NCI-H82 treated with DMSO at 0.1 percent for 48 hours (cell line): Measurements from ENCODE around the gene ITLN2.
"Not testable (repeated sequence)": the region's sequence is repeated elsewhere in the genome, so short reads cannot be mapped to it uniquely, and the experiment has no call there.

Source experiments
- DNase-seq: peaks from one replicate; lab custom pipeline; 2025; ENCODE audit not compliant: unreplicated experiment; lab: John Stamatoyannopoulos, UW

ITLN2 gene

GRCh38 chr1:160956966-160957365 is 2.4 kb upstream of the ITLN2 start:
- no peak for DNase-seq

- no peak for DNase-seq
Measured at GRCh38 chr1:160953030-160953429, 1.6 kb downstream of the ITLN2 start.

DNA sequence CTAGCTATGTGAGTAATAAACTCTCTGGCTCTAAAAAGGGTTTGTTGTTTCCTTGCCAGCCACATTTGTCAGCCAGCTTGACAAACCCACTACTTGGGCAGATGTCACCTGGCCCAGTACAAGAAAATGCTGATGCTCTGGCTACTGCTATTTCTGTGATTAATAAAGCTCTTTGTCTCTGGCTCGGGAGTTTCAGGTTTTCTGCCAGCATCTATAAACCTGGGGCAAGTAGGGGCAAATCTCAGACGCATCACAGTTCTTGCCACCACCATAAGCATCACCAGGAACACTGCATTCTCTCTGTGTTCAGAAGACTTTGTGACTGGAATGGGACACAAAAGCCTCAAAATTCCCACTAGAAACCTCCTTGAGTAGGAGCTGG is 2.5 kb downstream of the ITLN2 start:
- DNase-seq: no peak

- DNase-seq: peak; percentile 66
Measured at GRCh38 chr1:160951443-160952128, 3.0 kb downstream of the ITLN2 start.

DNA sequence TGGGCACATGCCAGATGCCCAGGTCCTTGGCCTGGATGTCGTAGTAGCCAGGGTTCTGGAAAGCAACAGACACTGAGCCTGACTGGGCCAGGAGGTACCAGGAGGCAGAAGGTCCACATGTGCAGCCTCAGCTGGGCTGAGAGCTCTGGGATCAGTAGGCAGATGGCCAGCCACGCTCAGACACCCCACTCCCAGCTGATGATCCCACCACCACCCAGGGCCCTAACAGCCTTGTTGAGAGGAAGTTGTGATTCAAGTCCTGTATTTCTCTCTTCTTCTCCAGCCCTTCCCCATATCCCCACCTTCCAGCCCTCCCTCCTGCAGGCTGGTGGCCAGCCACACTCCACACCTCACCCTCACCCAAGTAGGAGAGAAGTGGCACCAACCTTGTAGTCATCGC is 4.0 kb downstream of the ITLN2 start:
- no peak for DNase-seq

GRCh38 chr1:160949881-160950280 is 4.7 kb downstream of the ITLN2 start:
- DNase-seq: no peak

GRCh38 chr1:160949216-160949880 is 5.3 kb downstream of the ITLN2 start:
- peak; percentile 60 for DNase-seq

GRCh38 chr1:160947174-160947759 is 7.3 kb downstream of the ITLN2 start:
- not testable (repeated sequence) for DNase-seq

DNA sequence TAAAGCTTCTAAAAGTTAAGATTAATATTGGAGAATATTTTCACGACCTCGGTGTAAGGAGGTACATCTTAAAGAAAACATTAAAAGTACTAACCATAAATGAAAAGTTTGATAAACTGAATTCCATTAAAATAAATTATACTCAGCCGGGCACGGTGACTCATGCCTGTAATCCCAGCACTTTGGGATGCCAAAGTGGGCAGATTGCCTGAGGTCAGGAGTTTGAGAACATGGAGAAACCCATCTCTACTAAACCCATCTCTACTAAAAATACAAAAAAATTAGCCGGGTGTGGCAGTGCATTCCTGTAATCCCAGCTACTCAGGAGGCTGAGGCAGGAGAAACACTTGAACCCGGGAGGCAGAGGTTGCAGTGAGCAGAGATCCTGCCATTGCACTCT is 8.7 kb downstream of the ITLN2 start:
- not testable (repeated sequence) for DNase-seq

DNA sequence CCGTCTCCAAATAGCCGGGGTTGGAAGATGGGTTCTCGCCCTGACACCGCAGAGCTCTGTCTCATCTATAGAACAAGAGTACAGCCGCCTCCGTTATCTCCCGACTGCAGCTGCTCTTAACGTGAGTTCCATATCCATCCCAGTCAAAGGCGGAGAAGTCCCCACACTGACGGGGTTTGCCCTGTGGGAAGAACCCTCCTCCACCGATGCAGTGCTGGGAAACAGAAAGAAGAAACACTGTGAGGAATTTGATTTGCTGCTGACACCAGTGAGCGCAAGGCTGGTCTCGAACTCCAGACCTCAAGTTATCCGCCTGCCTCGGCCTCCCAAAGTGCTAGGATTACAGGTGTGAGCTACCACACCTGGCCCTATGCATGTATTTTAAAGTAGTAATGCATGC is 9.5 kb downstream of the ITLN2 start:
- no peak for DNase-seq

DNA sequence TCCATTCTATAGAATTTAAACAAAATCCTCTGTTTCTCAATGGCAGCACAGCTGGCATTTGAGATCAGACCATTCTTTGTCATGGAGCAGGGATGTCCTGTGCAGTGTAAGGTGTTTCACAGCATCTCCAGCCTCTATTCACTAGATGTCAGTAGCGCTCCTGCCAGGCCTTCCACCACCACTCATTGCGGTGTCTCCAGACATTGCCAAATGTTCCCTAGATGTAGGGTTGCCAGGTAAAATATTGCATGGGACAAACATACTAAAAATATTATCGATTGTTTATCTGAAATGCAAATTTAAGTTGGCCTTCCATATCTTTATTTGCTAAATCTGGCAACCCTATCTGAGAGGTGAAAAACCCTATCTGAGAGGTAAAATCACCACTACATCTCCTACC is 11.7 kb downstream of the ITLN2 start:
- no peak for DNase-seq

DNA sequence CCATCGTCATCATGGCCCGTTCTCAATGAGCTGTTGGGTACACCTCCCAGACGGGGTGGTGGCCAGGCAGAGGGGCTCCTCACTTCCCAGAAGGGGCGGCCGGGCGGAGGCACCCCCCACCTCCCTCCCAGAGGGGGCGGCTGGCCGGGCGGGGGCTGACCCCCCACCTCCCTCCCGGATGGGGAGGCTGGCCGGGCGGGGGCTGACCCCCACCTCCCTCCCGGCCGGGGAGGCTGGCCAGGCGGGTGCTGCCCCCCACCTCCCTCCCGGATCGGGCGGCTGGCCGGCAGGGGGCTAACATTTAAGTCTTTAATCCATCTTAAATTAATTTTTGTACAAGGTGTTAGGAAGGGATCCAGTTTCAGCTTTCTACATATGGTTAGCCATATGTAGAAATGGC is 17.9 kb downstream of the ITLN2 start:
- DNase-seq: not testable (repeated sequence)

- DNase-seq: no peak
Measured at GRCh38 chr1:160935527-160936258, 18.9 kb downstream of the ITLN2 start.

- DNase-seq: not testable (repeated sequence)
Measured at GRCh38 chr1:160933305-160933704, 21.3 kb downstream of the ITLN2 start.

DNA sequence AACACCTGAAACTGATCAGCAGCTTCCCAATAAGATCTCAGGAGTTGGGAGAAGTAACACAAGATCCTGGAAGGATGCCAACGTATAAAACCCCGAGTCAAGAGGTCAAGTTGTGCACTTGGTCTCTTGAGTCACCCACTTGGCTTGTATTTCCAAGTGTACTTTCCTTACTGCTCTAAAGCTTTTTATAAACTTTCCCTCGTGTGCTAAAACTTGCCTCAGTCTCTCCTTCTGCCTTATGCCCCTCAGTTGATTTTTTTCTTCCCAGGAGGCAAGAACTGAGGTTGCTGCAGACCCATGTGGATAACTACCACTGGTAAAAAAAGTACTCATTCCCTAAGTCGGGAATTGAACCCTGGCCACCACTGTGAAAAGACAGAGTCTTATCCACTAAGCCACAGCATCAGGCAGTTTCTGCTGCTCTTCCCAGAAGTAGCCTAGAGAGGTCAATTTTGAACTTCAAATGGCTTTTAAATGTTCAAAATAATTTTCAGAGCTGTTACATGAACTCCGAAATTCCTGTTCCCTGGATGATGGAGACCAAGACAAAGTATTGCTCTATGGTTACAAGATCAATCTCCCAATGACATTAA is 28.9 kb downstream of the ITLN2 start:
- DNase-seq: no peak

DNA sequence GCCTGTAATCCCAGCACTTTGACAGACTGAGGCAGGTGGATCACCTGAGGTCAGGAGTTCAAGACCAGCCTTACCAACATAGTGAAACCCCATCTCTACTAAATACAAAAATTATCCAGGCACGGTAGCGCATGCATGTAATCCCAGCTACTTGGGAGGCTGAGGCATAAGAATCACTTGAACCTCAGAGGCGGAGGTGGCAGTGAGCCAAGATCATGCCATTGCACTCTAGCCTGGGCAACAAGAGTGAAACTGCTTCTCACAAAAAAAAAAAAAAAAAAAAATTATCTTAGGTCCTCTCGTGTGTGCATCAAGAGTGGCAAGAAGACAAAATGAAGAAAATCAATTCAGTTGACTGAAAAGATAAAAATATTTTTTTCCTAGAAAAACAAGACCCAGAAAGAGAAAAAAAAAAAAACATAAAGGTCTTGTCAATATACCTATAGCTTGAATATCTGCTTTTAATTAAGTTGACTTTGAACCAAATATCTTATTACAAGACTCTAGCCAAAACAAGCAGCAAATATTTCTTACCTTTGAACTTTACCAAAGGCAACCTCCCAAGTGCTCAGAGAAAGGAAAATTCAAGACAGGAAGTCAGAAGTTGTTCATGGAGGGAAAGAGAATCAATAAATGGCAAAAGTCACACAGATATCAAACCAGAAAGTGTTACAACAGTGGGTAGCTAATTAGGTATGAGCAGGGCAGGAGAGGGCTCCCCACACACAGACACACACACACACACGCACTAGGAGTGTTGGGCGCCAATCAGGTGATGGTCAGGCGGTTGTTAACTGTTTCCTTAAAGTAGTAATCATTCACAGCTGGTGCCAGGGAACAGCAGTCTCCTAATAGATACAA is 29.6 kb downstream of the ITLN2 start:
- no peak for DNase-seq

DNA sequence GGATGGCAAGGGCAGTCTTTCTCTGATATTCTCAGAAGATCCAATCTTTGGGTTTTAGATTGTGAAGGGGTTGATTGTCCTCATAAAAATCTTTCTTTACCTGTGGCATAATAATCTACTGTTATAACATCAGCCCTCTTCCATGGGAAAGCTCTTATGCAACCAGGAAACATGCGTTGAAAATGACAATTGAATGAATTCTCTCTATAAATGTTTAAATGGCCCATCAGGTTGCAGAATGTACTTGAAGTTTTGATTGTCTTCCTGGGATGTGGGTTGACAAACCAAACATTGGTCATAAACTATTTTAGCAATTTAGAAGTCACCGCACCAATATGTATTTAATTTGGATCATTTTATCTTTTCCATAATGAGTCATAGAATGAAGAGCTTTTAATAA is 37.9 kb downstream of the ITLN2 start:
- DNase-seq: no peak

DNA sequence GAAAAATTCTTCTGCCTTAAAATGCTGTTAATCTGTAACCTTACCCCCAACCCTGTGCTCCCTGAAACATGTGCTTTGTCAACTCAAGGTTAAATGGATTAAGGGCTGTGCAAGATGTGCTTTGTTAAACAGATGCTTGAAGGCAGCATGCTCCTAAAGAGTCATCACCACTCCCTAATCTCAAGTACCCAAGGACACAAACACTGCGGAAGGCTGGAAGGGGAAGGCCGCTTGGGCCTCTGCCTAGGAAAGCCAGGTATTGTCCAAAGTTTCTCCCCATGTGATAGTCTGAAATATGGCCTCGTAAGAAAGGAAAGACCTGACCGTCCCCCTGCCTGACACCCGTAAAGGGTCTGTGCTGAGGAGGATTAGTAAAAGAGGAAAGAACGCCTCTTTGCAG is 41.4 kb downstream of the ITLN2 start:
- peak; percentile 80 for DNase-seq

GRCh38 chr1:160911925-160912324 is 42.7 kb downstream of the ITLN2 start:
- peak; percentile 83 for DNase-seq

DNA sequence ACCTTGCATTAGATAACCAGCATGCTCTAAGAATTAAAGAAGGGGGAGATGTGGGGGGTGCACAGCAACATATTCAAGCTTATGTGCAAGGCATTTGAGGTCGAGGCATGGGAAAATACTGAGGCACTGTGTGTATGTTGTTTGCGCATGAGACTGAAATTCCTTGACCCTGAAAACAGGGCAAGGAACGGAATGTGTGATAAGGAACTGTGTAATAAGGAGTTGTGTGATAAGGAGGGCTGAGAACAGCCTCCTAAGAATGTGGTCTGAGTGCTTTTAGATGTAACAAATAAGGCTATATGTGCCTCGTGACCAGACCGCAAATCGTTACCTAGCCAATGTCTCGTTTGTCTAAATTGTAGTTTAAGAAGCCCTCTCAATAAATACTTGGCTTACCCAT is 43.2 kb downstream of the ITLN2 start:
- DNase-seq: no peak
